ENCODE measurements around the gene GPSM1. TPM values are rescaled to one million over a fixed set of nuclear protein-coding genes. Genes with fewer than 3 reads are reported as not detected.
"Not testable (repeated sequence)": the region's sequence is repeated elsewhere in the genome, so short reads cannot be mapped to it uniquely, and the experiment has no call there.

GPSM1 gene
- total RNA-seq, 6 experiments from 2014 or later, result 1.3 to 4.8 (median 4.1) TPM

DNA sequence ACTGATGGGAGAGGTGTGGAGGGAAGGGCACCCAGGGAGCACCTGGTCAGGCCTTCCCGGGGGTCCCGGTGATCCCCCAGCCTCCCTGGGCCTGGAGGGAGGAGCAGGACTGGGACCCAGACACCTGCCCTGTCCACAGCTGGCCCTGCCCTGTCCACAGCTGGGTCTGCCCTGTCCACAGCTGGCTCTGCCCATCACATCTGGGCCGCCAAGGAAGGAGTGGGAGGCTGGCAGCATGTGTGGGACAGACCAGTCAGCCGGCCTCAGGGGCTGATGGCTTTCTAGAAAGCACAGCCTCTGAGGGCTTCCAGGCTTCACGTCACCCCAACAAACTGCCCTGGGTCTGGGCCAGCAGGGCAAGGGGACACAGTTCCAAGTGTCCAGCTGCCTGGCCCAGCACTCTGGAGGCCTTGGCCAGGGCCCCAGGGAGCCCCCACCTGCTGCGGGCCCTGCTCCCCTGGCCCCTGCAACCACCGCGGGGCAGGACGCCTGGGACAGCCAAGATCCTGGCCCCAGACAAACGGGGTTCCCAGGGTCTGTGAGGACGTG, 24.0 kb downstream of the GPSM1 start:
- Histone ChIP-seq H3K4me3 (no peak overlapping the region), H3K27me3 (no peaks in the 10 kb centered on the region), H3K36me3 (no peaks in the 10 kb centered on the region), H3K4me1 (no peaks in the 10 kb centered on the region), H3K27ac (no peak overlapping the region), H3K9me3 (no peaks in the 10 kb centered on the region)
- WGBS (ENCODE audit: insufficient coverage, low coverage, low lambda C conversion rate, missing lambda C conversion rate), result no CpG with 5 or more reads among the region's 11 CpGs
- intact Hi-C loops (cut with DNase I), result no loop called here
- DNase-seq, result no peak
- no peak for TF ChIP-seq POLR2A (IDR thresholded peaks at IDR 0.05)
- TF ChIP-seq, protein P1, sequence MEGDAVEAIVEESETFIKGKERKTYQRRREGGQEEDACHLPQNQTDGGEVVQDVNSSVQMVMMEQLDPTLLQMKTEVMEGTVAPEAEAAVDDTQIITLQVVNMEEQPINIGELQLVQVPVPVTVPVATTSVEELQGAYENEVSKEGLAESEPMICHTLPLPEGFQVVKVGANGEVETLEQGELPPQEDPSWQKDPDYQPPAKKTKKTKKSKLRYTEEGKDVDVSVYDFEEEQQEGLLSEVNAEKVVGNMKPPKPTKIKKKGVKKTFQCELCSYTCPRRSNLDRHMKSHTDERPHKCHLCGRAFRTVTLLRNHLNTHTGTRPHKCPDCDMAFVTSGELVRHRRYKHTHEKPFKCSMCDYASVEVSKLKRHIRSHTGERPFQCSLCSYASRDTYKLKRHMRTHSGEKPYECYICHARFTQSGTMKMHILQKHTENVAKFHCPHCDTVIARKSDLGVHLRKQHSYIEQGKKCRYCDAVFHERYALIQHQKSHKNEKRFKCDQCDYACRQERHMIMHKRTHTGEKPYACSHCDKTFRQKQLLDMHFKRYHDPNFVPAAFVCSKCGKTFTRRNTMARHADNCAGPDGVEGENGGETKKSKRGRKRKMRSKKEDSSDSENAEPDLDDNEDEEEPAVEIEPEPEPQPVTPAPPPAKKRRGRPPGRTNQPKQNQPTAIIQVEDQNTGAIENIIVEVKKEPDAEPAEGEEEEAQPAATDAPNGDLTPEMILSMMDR (IDR thresholded peaks at IDR 0.05), result no peak
- no peak for ATAC-seq

DNA sequence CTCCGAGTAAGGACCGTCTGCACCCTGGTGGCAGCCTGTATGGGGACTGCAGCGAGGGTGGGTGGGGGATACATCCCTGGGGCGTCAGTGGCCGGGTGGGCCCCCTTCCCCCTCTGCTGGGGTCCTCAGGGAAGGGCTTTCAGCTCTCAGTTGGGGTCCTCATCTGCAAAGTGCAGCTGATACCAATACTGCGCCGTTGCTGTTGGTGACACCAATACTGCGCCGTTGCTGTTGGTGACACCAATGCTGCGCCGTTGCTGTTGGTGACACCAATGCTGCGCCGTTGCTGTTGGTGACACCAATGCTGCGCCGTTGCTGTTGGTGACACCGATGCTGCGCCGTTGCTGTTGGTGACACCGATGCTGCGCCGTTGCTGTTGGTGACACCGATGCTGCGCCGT, 24.5 kb downstream of the GPSM1 start:
- H3K9me3 ChIP-seq; H3K4me3 ChIP-seq; H3K27me3 ChIP-seq; H3K36me3 ChIP-seq; ATAC-seq; H3K4me1 ChIP-seq; H3K27ac ChIP-seq; intact Hi-C loops (cut with DNase I); DNase-seq: not testable (repeated sequence)
- WGBS (ENCODE audit: insufficient coverage, low coverage, low lambda C conversion rate, missing lambda C conversion rate), result 50% methylated on average over 2 of the region's 24 CpGs

DNA sequence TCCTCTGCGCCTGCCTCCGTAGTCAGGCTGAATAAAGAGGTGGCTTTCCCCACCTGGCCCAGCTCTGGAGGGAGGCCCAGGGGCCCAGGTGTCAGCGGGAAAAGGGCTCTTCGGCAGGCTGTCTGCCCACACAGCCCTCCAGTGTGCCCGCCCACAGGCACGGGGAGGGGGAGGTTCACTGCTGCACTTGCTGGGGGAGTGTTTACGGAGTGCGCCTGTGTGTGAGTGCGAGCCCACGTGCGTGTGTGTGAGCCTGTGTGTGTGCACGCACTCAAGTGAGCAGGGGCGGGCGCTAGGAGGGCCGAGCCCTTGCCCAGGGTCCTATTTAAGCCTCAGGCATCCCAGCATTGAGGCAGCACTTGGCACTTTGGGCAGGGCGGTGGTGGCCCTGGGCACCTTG, 25.3 kb downstream of the GPSM1 start:
- Histone ChIP-seq H3K27ac (no peak overlapping the region), H3K9me3 (no peaks in the 10 kb centered on the region), H3K27me3 (no peaks in the 10 kb centered on the region), H3K36me3 (no peaks in the 10 kb centered on the region), H3K4me1 (no peaks in the 10 kb centered on the region), H3K4me3 (no peak overlapping the region)
- intact Hi-C loops (cut with DNase I), result no loop called here
- no peak for ATAC-seq
- 71% methylated on average over 4 of the region's 16 CpGs for WGBS (ENCODE audit: insufficient coverage, low coverage, low lambda C conversion rate, missing lambda C conversion rate)
- DNase-seq, result no peak
- TF ChIP-seq POLR2A (IDR thresholded peaks at IDR 0.05), result no peak
- TF ChIP-seq, protein P1 (IDR thresholded peaks at IDR 0.05), result no peak

DNA sequence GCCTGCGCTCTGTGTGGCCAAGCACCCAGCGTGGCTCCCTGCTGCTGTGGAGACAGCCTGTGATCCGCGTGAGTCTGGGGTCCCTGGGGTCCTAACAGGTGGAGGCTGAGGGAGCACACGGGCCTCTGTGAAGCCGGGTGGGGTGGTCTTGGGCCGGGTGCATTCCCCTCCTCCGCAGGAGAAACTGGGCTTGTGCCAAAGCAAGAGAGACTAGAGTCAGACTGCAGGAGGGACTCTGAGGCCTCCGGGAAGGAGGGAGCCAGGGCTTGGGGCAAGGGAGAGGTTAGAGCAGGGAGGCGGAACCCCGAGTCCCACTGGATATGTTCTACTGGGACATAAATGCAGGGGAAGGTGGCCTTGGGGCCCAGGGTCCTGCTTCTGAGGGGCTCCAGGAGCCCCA, 25.7 kb downstream of the GPSM1 start:
- H3K4me1 ChIP-seq, result no peaks in the 10 kb centered on the region
- no peaks in the 10 kb centered on the region for H3K27me3 ChIP-seq
- WGBS (ENCODE audit: insufficient coverage, low coverage, low lambda C conversion rate, missing lambda C conversion rate), result no CpG with 5 or more reads among the region's 11 CpGs
- H3K27ac ChIP-seq, result no peak overlapping the region
- H3K4me3 ChIP-seq, result no peak overlapping the region
- ATAC-seq, result no peak
- DNase-seq, result no peak
- no peak for TF ChIP-seq POLR2A (IDR thresholded peaks at IDR 0.05)
- TF ChIP-seq, protein P1 (IDR thresholded peaks at IDR 0.05), result no peak
- no peaks in the 10 kb centered on the region for H3K36me3 ChIP-seq
- H3K9me3 ChIP-seq, result no peaks in the 10 kb centered on the region
- intact Hi-C loops (cut with DNase I), result no loop called here

DNA sequence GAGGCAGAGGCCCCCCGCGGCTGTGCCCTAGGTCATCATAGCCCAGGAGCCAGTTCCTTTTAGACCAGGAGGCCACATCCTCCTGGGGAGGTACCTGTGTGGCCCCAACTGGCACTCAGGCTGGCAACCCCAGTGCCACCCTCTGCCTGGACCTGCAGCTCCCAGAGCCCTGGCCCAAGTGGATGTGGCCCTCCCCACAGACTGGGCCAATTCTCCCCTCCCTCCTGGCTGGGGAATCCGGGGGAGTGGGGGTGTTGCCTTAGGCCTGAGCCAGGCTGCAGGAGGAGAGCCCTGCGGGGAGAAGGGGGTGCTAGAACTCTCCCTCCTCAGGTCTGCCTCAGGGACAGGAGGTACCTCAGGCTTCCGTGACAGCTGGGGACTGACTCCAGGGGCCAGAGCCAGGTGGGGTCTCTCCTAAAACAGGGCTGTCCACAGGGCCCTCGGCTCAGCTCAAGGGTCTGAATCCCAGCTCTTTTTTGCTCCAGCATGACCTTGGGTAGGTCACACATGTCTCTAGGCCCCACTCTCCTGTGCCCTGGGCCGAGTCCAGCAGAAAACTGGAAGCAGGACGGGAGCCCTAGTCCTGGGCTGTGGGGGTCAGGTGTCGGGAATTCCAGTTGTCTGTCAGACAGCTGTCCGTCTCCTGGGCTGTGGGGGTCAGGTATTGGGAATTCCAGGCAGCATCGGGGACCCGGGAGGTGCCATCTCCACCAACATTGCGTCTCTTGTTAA, 26.6 kb downstream of the GPSM1 start:
- Histone ChIP-seq H3K4me3 (no peak overlapping the region), H3K4me1 (no peaks in the 10 kb centered on the region), H3K36me3 (no peaks in the 10 kb centered on the region), H3K9me3 (no peaks in the 10 kb centered on the region), H3K27ac (no peak overlapping the region), H3K27me3 (no peaks in the 10 kb centered on the region)
- no peak for DNase-seq
- no peak for ATAC-seq
- TF ChIP-seq POLR2A (IDR thresholded peaks at IDR 0.05), result no peak
- TF ChIP-seq, protein P1 (IDR thresholded peaks at IDR 0.05), result no peak
- WGBS (ENCODE audit: insufficient coverage, low coverage, low lambda C conversion rate, missing lambda C conversion rate), result 68% methylated on average over 4 of the region's 13 CpGs
- intact Hi-C loops (cut with DNase I), result no loop called here
